GM18502 (cell line): Measurements from ENCODE around the gene GAGE2A.
"Not testable (repeated sequence)": the region's sequence is repeated elsewhere in the genome, so short reads cannot be mapped to it uniquely, and the experiment has no call there.

Experiments
- ATAC-seq: cut with Tn5 transposase; IDR thresholded peaks from one replicate; pipeline ENCODE4 v1.9.1; 2021; ENCODE audit warnings: mild to moderate bottlenecking; ENCODE audit not compliant: unreplicated experiment, poor library complexity

GAGE2A gene

GRCh38 chrX:49589196-49589595 lies at the start of gene GAGE2A:
TSS of gene GAGE2A (plus strand) at chrX:49589496. CDS start at chrX:49590651, 1,155 bp downstream.
- not testable (repeated sequence) for ATAC-seq

GRCh38 chrX:49541433-49541832 lies 47.9 kb upstream of the GAGE2A start, which contains the start of gene GAGE12D:
TSS of gene GAGE12D (plus strand) at chrX:49541733. CDS start at chrX:49542888, 1,155 bp downstream.
- not testable (repeated sequence) for ATAC-seq

- not testable (repeated sequence) for ATAC-seq
These were observed 38.3 kb upstream of the GAGE2A start, which contains the start of gene GAGE12E for GRCh38 chrX:49550989-49551388. TSS of gene GAGE12E (plus strand) at chrX:49551289. CDS start at chrX:49552444, 1,155 bp downstream.

- not testable (repeated sequence) for ATAC-seq
These were observed 28.8 kb upstream of the GAGE2A start, which contains the start of gene GAGE12F for GRCh38 chrX:49560542-49560941. TSS of gene GAGE12F (plus strand) at chrX:49560842. CDS start at chrX:49561997, 1,155 bp downstream.

- not testable (repeated sequence) for ATAC-seq
These were observed 20.6 kb upstream of the GAGE2A start for GRCh38 chrX:49568728-49569127.

GRCh38 chrX:49569152-49569551 lies 20.1 kb upstream of the GAGE2A start:
- not testable (repeated sequence) for ATAC-seq

- ATAC-seq = not testable (repeated sequence)
These were observed 19.2 kb upstream of the GAGE2A start, which contains the start of gene GAGE12G for GRCh38 chrX:49570100-49570499. TSS of gene GAGE12G (plus strand) at chrX:49570400. CDS start at chrX:49571555, 1,155 bp downstream.

- ATAC-seq = not testable (repeated sequence)
These were observed 9.6 kb upstream of the GAGE2A start, which contains the start of gene GAGE12H for GRCh38 chrX:49579649-49580048. TSS of gene GAGE12H (plus strand) at chrX:49579949. CDS start at chrX:49581104, 1,155 bp downstream.

GRCh38 chrX:49589769-49590478 lies 628 bp downstream of the GAGE2A start:
- ATAC-seq = not testable (repeated sequence)

GRCh38 chrX:49590488-49590887 lies 1.2 kb downstream of the GAGE2A start:
- ATAC-seq = not testable (repeated sequence)

- ATAC-seq = not testable (repeated sequence)
These were observed 9.4 kb downstream of the GAGE2A start, which contains the start of gene GAGE1 for GRCh38 chrX:49598720-49599119. TSS of gene GAGE1 (plus strand) at chrX:49599020. CDS start at chrX:49600175, 1,155 bp downstream.

- ATAC-seq = no peak
These were observed 21.5 kb downstream of the GAGE2A start for GRCh38 chrX:49610718-49611310.

- ATAC-seq = no peak
These were observed 29.3 kb downstream of the GAGE2A start for GRCh38 chrX:49618574-49618973.

- no peak for ATAC-seq
These were observed 37.9 kb downstream of the GAGE2A start for GRCh38 chrX:49627086-49627777.

GRCh38 chrX:49644991-49645637 lies 55.8 kb downstream of the GAGE2A start:
- ATAC-seq = no peak
